Testis (tissue), 2 donors: ENCODE measurements around the gene LUZP2.

Experiments
- POLR2A ChIP-seq: fragments of 450-650 bp; IDR thresholded peaks from one replicate; pipeline ENCODE4 v1.6.1; 2017; ENCODE audit warnings: antibody characterized with exemption, mild to moderate bottlenecking, moderate library complexity
- TF ChIP-seq, protein P1 (sequence below), 3 experiments: fragments of 450-650 bp in 2 of 3; fragments of 200-600 bp in 1 of 3; sonication (generic) in 1 of 3; IDR thresholded peaks; one replicate each; pipeline ENCODE4 v1.5.1; 2016 to 2019; ENCODE audit warnings: antibody characterized with exemption in 3 of 3, mild to moderate bottlenecking in 2 of 3, moderate library complexity in 1 of 3

DNA sequence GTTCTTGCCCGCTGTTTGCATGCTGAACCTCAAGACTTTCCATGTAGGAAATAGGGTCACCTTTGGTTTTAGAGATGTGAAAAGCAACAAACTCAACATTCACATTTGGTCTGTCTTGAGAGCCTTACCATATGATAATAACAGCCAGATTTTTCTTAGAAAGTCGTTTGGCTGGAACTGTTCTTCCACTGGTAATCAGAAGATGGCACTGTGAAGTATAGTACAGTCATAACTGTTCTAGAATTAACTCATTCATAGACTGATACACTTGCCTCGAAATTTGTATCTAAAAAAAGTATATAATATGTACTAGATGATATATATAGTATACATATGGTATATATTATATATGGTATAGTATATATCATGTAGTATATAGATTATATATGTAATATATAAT lies 12.3 kb downstream of the LUZP2 start:
- no peak for TF ChIP-seq POLR2A
- TF ChIP-seq, protein P1, sequence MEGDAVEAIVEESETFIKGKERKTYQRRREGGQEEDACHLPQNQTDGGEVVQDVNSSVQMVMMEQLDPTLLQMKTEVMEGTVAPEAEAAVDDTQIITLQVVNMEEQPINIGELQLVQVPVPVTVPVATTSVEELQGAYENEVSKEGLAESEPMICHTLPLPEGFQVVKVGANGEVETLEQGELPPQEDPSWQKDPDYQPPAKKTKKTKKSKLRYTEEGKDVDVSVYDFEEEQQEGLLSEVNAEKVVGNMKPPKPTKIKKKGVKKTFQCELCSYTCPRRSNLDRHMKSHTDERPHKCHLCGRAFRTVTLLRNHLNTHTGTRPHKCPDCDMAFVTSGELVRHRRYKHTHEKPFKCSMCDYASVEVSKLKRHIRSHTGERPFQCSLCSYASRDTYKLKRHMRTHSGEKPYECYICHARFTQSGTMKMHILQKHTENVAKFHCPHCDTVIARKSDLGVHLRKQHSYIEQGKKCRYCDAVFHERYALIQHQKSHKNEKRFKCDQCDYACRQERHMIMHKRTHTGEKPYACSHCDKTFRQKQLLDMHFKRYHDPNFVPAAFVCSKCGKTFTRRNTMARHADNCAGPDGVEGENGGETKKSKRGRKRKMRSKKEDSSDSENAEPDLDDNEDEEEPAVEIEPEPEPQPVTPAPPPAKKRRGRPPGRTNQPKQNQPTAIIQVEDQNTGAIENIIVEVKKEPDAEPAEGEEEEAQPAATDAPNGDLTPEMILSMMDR (IDR thresholded peaks at IDR 0.05) = no peak
